CD4-positive, alpha-beta T cell treated with Interleukin-17A for 4 hours (primary cell): ENCODE data around the gene HMG20B.

Experiments
- DNase-seq: peaks from one replicate; pipeline ENCODE4 v3.0.0-alpha.2; 2020; ENCODE audit warnings: mixed read lengths

Gene HMG20B

DNA sequence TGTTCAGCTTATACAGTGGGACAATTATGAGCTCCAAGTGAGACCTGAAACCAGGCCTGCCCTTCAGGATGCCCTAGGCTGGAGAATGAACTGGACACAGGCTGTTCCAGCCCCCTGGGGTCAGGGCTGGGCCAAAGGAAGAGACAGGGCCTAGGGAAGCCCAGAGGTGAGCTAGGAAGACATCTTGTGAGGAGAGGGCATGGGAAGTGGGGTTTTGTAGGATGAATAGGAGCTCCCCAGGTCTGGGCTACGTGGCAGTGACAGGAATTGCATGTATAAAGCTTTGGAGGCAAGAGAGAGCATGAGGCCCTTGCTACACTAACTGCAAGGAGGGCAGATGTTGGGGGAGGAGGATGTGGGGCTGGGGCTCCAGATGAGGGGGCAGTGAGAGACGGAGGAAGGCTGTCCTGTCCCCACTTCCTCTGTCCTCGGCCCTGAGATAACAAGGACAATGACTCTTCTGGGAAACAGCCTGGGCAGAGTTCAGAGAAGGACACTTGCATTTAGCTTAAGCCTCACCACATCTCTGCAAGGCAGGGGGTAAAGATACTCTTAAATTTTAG lies 35.4 kb downstream of the HMG20B start:
- DNase-seq, result no peak

DNA sequence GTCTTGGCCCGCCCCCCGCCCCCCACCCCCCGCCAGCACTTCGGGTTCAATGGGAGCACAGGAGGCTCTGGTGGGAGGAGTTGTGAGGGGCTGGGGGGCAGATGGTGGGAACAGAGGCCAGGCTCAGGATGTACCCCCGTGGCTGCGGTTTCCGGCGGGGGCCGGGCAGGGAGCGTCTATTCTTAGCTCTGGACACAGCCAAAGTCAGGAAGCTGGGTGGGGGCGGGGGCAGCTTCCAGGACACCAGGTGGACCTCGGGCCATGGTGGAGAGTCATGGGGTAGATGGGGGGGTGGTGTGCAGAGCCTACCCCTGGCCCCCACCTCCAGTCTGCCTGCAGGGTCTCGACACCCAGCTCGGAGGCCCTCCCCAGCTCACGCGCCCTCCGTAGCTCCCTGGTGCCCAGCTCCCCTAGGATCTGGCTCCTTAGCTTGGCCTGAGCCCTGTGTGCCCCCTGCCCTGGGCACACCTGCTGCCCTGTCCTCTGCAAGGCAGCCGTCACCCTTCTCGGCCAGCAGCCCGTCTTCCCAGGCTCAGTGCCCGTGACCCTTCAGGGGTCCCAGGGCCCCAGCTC lies 36.1 kb downstream of the HMG20B start:
- no peak for DNase-seq

DNA sequence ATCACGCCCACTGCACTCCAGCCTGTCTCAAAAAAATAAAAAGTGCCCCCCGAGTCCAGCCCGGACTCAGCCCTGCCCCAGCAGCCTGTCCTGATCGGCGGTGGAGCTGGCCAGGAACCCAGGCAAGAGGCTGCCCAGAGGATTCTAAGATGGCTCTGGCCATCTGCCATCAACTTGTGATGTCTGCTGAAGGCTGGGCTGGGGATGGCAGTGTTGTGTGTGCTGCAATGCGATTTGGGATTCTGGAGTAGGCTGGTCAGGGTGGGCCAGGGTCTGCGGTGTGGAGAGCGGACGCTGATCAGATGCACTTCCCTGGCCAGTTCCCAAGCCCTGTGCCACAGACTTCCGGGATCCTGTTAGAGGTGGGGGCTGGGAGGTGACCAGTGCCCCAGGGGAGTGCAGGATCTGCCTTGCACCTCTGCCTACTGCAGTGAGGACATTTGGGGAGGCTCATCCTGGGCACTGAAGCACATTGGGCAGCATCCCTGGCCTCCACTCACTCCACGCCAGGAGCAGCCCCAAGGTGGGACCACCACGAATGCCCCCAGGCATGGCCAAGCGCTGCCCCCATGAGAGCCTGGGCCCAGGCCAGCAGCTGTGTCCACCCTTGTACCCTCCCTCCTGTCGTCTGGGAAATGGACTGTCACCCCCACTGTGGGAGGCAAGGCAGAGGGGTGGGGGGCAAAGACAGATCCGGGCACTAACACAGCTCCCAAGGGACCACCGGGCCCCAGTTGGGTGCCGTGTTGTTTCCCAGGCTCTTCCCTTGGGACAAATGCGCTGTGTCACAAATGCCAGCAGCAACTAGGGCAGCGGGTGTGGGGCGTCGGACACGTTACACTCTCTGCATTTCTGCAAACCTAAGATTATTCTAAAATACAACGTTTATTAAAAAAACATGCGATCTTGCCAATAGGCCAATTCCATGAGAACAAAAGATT lies 37.3 kb downstream of the HMG20B start:
- no peak for DNase-seq

DNA sequence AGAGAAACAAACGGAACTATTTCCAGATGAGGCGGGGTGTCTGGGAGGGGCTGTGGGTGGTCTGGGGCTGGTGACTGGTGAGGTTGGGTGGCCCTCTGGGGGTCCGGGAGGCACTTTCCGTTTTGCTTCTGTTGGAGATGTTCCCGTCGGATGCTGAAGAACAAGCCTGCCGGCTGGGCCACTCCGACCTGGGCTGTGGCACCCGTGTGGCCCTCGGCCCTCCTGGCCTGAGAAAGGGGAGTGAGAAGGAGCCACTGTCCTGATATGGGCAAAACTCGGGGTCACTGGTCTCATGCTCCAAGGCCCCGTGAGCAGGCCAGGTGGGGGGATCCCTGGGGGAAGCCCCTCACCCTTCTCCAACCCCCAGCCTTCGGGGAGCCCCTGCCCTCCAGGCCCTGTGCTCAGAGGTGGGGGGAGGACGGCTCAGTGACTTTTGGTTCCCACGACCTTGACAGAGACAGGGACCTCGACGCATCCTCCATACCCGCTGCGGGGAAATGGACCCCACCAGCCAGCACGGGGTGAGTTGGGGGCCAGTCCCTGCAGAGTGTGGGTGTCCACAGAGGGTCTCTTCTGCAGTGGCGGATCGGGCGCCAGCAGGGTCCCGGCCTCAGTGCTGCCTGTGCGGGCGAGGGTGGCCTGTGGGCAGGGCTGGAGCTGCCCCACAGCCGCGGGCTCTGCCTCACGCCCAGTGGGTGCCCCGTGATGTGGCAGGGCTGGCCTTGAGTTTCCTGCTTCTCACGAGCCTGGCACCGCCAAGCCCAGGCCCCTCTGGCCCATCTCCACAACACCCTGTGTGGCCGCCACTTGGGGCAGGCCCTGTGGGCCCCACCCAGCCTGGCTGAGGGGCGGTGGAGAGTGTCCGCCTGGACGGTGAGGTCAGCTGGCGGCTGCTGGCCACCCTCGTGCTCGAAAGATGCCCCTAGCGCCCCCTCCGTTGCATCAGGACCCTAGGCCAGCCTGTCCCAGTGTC lies 38.3 kb downstream of the HMG20B start:
- no peak for DNase-seq

DNA sequence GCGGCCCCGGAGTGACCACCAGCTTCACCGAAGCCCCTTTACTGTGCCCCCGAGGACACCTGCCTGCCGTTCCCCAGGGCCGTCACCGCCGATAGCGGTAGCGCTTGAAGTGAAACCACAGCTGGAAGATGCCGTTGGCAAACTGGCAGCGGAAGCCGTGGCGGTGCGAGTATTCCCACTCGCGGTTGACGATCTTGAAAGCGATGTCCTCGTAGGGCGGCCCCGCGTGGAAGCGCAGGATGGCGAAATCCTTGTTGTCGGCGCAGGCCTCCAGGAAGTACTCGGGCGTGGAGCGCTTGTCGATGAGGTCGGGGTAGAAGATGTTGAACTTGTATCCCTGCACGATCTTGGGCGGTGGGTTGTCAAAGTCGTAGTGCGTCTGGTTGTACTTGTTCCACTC lies 39.1 kb downstream of the HMG20B start:
- DNase-seq, result no peak

DNA sequence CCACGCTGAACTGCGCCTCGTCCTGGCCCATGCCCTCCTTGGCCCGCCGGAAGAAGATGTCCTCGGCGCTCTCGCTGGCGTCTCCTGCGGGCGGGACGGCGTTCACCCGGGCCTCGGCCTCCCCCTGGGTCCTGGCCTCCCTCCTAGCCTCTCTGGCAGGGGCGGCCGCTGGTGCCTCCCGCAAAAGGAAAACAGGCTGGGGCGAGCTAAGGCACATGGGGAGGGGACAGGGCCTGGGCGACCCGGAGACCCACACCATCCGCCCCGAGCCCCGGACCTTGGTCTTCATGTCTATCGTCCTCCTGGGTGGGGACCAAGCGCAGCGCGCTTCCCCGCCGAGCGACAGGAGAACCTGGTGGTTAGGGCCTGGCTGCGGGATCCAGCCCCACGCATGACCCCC lies 39.6 kb downstream of the HMG20B start:
- no peak for DNase-seq

DNA sequence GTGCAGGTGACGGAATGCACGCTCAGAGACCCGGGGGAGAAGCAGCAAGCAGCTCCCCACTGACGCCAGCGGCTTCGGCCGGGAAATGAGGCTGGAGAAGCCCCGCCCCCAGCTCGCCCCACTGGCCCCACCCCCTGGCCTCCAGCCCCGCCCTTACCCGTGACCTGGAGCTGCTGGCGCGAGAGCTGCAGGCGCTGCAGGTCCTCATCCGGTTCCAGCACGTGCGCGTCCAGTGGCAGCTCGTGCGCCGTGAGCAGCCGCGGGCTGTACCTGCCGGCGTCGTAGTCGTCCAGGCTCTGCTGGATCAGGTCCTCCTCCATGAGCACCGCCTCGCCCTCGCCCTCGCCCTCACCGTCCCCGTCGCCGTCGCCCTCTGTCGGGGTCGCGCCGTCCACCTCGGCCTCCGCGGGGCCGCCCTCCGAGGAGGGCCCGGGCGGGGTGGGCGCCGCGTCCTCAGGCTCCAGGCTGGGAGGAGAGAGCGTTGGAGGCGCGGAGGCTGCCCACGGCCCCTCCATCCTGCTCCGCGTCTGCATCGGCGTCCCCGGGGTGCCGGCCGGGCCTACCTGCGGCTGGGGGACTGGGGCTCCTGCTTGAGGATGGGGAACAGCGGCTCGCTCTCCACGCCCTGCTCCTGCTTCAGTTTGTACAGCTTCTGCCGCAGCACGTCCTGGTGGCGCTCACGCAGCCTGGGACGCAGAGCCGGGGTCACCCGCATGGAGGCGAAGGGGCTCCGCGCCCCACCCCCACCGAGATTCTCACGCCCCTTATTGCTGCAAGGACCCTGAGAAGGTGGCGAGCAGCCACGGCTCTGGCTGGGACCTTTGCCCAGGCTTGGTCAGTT lies 40.4 kb downstream of the HMG20B start:
- no peak for DNase-seq

DNA sequence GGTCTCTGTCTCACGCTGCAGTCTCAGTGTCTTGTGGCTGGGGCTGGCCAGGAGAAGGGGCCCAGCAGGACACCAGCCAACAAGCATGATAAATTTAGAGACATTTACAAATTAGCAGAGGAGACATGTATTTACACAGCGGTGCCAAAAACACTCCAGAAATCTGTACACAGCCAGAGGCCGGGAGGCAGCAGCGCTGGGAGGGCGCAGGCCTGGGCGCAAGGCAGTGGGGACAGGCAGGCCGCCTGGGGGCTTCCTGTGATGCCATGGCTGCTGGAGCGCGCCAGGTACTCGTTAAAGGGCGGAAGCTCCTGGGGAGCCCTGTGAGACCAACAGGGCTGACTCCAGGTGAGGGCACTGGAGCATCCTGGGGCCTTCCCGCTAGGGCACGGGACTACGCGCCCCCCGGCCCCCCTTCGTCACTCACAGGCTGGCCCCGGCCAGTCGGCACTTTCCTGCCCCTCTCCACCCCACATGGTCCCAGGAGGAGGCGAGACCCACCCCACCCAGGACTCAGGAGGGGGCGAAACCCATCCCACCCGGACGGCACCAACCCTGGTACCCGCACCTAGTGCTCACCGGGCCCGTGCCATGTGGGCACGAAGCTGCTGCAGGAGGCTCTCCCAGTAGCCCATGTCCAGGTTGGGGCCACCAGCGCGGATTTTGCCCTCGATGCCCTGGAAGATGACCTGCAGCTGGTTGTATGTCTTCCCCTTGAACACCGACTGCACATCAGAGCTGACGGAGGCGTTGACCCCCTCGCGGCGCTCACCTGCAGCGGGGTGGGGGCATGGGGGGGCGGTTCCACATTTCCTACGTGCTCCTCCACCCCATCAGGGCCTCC lies 41.3 kb downstream of the HMG20B start:
- no peak for DNase-seq

DNA sequence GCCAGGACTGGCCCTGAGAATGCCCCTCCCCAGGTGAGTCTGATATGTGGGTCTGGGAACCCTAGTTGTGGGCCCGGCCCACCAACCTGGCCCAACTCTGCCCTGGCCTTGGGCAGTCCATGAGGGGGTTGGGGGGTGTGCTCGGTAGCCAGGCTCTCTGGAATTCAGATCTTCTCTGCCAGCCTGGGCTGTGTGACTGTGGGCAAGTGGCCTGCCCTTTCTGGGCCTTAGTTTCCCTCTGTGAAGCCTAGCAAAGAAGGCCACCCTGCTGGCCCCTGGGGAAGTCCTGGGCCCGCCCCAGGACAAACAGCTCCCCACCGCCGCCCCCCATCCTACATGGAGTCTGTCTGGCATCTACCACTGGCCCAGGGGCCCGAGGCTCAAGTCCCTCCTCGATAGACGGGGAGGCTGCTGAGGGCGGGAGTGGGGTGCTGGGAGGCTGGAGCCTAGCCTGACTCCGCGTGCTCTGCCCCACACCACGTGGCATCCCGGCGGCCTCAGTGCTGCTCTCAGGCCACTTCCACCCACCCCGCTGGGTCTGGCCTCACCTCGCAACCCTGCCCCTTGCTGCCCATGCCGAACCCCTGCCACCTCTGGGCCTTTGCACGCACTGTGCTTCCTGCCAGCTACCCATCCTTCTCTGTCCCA lies 42.2 kb downstream of the HMG20B start:
- DNase-seq, result no peak

DNA sequence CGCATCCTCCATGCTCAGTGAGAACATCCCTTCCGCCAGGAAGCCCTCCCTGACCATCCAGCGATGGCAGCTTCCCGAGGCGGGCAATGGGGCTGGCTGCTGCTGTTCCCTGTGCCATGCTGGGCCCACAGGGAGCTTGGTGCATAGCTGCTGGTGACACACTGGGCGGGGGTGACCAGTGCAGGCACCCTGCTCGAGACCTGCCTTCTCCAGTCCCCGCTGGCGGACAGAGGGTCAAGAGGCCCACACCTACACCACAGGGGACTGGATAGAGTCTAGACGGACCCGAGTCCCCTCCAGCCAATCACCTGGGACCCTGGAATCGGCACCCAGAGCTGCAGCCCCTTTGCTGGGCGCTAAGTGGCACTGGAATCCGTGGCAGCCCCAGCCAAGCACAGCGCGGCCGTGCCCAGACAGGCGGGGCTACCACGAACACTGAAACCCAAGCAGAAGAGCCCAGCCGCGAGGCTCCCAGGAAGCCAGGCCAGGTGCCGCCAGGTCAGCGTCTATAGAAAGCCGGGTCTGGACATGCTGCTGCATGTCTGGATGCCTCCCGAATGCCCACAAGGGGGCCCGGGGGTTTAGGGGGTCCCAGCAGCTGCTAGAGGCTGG lies 42.9 kb downstream of the HMG20B start:
- no peak for DNase-seq

DNA sequence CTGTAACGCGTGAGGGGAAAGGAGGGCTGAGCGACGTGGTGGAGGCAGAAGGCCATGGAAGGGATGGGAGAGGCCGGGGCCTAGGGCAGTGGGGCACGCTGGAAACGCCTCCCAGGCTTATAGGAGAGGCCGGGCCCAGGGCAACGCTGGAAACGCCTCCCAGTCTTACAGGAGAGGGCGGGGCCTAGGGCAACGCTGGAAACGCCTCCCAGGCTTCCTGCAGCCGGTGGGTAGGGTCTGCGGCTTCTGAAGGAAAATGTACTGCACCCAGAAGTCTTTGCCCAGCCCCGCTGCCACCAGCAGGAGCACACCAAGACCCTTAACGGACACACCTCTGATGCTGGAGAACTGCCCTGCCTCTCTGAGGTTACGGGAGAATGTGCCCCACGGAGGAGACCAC lies 44.7 kb downstream of the HMG20B start:
- DNase-seq, result peak; percentile 64

DNA sequence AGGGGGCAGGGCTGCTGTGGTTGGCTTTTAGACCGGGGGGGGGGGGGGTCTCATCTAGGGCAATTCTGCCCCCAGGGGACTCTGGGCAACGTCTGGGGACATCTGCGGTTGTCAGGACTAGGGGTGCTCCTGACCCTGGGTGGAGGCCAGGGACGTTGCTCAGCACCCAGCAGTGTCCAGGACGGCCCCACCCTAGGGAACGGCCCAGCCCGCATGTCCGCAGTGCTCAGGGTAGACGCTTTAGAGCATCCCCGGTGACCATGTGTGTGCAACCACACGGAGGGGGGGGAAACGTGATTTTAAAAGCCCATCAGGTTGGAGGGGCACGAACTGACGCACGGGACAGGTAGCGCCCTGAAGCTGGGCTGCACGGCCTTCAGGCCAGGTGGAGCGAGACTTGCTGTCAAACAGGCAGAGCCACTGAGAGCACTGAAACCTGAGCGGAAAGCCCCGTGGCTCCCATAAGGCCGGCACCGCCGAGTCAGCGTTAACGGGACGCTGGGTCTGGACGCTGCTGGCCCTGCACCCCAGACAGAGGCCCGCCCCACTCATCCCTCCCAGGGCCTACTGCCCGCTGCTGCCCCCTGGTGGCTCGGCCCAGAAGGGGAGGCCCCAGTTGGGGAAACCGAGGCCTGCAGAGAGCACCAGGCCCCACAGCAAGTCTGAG lies 45.5 kb downstream of the HMG20B start:
- DNase-seq, result peak; percentile 71

DNA sequence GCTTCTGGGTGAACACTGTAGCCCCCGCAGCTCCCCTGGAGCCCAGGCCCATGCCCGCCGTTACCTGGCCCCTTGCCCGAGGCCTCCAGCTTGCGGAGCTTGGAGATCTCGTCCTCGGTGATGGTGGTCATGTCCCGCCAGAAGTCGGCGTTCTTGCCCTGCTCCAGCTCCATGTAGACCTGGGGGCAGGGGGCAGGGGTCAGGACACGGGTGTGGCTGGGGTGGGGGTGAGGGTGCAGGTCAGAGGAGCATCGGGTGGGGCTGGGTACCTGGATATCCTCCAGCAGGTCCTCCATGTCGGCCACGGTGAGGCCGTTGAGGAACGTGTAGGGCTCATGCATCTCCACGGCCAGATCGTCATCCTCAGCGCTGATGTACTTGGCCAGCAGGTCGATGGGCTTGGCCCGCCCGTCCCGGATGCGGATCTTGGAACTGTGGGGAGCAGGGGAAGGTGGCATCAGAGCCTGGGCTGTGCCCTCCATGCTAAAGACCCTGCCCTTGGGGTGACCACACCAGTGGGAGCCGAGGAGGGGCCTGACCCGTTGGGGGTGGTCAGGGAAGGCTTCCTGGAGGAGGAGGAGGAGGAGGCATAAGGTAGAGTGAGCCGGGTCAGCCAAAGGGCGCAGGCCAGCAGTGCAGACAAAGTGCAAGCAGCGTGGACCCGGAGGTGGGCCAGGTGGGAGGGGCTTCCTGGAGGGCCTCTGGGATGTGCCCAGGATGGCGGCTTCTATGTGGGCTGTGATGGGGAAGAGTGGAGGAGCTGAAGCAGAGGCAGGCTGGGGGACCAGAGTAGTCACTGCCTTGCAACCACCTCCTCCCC lies 46.3 kb downstream of the HMG20B start:
- no peak for DNase-seq

DNA sequence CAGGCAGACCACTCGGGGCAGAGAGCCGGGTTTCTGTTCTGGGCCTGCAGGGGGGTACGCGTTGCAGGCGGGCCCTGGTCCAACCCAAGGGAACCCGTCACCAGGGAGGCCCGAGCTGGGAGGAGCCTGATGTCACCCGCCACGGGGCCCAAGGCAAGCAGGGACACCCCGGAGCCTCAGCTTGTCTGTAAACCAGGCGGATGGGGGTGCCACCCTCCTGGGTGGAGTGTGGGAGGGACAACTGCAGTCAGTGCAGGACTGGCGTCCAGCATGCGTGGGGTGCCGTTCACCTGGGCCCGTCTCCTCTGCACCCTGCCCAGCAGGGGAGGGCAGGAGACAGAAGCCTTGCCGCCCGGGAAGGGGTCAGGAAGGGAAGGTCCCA lies 46.9 kb downstream of the HMG20B start:
- DNase-seq, result no peak

DNA sequence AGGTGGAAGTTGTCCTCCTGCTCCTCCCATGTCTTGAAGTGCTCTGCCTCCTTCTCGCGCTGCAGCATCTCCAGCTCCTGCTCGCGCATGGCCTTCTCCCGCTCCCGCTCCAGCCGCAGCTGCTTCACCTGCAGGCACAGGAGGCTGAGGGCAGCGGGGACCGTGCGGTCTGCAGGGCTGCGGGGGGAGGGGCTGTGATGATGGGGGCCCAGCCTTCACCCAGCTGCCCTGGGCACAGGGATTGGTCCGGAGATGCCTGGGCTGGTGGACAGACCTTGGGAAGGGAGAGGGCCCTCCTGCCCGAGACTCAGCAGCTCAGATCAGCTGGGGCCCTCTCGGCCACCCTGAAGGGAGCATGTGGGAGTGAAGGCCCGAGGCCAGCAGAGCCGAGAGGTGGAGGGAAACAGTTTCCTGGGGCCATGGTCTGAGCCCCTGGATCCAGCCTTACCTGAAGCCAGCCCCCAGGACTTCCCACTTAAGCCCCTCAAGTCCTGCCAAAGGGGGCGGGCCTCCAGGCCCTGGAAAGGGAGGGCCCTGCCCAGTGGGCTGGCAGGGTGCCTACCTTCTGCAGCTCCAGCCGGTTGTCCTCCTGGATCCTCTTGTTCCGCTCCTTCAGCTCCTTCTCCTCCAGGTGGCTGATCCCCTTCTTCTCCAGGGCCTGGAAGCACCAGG lies 47.5 kb downstream of the HMG20B start:
- DNase-seq, result no peak

DNA sequence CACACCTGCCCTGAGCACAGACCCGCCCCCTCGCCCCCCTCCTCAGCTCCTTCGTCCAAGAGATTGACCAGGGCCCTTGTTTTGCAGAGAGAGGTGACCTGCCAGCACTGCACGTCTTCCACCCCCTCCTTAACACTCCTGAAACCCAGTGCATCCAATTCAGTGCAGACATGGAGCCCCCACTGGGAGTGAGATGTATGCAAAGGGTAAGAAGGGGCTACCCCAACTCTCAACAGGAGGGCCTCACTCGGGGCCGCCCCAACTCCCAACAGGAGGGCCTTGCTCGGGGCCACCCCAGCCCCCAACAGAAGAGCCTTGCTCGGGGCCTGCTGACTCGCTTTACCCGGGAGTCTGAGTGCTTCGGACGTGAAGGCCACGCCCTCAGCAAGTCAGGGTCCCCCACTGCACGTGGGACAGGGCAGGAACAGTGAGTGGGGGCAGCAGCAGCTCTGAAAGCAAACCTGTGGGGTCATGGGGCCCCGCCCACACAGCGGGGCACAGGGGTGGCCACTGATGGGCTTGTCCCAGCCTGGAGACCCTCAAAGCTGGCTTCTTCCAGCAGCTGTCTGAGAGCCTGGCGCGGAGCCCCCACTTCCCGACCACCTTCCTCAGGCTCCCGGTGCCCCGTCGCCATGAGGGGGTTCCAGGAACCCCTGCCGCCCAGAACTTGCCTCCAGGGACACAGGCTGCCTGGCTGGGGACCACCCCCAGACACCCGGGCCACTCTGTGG lies 48.2 kb downstream of the HMG20B start:
- no peak for DNase-seq

DNA sequence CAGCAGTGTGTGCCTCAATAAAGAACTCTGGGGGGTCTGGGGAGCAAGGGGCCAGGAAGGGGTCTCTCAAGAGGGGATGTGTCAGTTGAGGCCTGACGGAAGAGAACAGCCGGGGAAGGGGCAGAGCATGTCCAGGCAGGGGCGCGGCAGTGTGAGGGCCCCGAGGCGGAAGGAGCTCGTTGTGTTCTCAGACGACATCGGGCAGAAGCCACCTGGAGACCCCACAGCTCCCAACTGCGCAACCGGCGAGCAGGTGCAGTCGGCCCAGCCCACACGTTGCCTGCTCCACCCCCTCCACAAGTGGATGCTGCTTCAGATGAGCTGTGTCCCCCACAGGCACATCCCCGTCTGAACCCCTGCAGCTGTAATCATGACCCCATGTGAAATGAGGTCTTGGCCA lies 48.9 kb downstream of the HMG20B start:
- no peak for DNase-seq
